Transverse colon (tissue), 4 donors: Measurements from ENCODE around the gene TMEM88.

Experiments used
- CTCF ChIP-seq, 5 experiments: fragments of 200-600 bp in 3 of 5; fragments of 450-650 bp in 2 of 5; sonication (generic) in 3 of 5; IDR thresholded peaks; 1 replicate in 2 of 5; 2 replicates in 3 of 5; pipeline ENCODE4 v1.5.1; 2016 to 2017; ENCODE audit warnings: antibody characterized with exemption in 5 of 5, inconsistent platforms in 3 of 5, mild to moderate bottlenecking in 2 of 5, moderate library complexity in 1 of 5
- POLR2A ChIP-seq: fragments of 450-650 bp; IDR thresholded peaks from one replicate; pipeline ENCODE4 v1.6.1; 2016; ENCODE audit warnings: antibody characterized with exemption, mild to moderate bottlenecking, moderate library complexity
- POLR2AphosphoS5 ChIP-seq, 3 donors: sonication (generic); formaldehyde crosslinking; IDR thresholded peaks; one replicate each; pipeline ENCODE4 v1.6.1; 2016; ENCODE audit warnings: antibody characterized with exemption in 3 of 3

- TF ChIP-seq CTCF (IDR thresholded peaks at IDR 0.05), result no peak
- TF ChIP-seq POLR2AphosphoS5 (IDR thresholded peaks at IDR 0.05), result no peak
- TF ChIP-seq POLR2A, result no peak
Observed at GRCh38 chr17:7814969-7815368, 39.9 kb upstream of the TMEM88 start.
